ENCODE results near the gene LIN37. TPM values are rescaled to one million over a fixed set of nuclear protein-coding genes. Genes with fewer than 3 reads are reported as not detected.

Gene LIN37
- total RNA-seq, 1 donor from 2014 or later = 9.0 TPM

GRCh38 chr19:35727956-35728706 is 20.2 kb upstream of the LIN37 start:
- Mint-ChIP-seq H3K4me3 (ENCODE audit: unreplicated experiment) (peak overlapping the region; percentile 37), H3K27me3 (ENCODE audit: unreplicated experiment) (peaks cover 11% of the 10 kb centered on the region), H3K27ac (ENCODE audit: unreplicated experiment) (no peak overlapping the region), H3K4me1 (ENCODE audit: unreplicated experiment) (no peaks in the 10 kb centered on the region), H3K36me3 (ENCODE audit: low read depth, unreplicated experiment) (peaks cover 76% of the 10 kb centered on the region), H3K9me3 (ENCODE audit: unreplicated experiment) (no peaks in the 10 kb centered on the region)
- TF ChIP-seq, protein P1, sequence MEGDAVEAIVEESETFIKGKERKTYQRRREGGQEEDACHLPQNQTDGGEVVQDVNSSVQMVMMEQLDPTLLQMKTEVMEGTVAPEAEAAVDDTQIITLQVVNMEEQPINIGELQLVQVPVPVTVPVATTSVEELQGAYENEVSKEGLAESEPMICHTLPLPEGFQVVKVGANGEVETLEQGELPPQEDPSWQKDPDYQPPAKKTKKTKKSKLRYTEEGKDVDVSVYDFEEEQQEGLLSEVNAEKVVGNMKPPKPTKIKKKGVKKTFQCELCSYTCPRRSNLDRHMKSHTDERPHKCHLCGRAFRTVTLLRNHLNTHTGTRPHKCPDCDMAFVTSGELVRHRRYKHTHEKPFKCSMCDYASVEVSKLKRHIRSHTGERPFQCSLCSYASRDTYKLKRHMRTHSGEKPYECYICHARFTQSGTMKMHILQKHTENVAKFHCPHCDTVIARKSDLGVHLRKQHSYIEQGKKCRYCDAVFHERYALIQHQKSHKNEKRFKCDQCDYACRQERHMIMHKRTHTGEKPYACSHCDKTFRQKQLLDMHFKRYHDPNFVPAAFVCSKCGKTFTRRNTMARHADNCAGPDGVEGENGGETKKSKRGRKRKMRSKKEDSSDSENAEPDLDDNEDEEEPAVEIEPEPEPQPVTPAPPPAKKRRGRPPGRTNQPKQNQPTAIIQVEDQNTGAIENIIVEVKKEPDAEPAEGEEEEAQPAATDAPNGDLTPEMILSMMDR (IDR thresholded peaks at IDR 0.05; ENCODE audit: unreplicated experiment) = no peak
- DNase-seq (ENCODE audit: low spot score) = no peak

DNA sequence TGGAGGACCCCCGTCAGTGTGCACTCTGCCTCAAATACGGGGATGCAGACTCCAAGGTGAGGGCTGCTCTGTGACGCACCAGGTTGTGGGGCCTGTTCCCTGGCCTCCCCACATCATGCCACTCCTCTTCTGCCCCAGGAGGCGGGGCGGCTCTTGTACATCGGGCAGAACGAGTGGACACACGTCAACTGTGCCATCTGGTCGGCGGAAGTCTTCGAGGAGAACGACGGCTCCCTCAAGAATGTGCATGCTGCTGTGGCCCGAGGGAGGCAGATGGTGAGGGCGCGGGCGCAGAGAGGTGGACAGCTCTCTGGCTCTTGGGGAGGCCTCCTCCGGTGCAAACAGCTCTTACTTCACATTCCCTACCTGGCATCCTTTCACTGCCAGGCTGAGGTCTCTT is 19.4 kb upstream of the LIN37 start:
- peaks cover 70% of the 10 kb centered on the region for H3K36me3 Mint-ChIP-seq (ENCODE audit: low read depth, unreplicated experiment)
- H3K4me3 Mint-ChIP-seq (ENCODE audit: unreplicated experiment) = no peak overlapping the region
- H3K27ac Mint-ChIP-seq (ENCODE audit: unreplicated experiment) = no peak overlapping the region
- no peaks in the 10 kb centered on the region for H3K4me1 Mint-ChIP-seq (ENCODE audit: unreplicated experiment)
- DNase-seq (ENCODE audit: low spot score) = no peak
- TF ChIP-seq, protein P1 (IDR thresholded peaks at IDR 0.05; ENCODE audit: unreplicated experiment) = no peak
- peaks cover 13% of the 10 kb centered on the region for H3K27me3 Mint-ChIP-seq (ENCODE audit: unreplicated experiment)
- H3K9me3 Mint-ChIP-seq (ENCODE audit: unreplicated experiment) = no peaks in the 10 kb centered on the region

- H3K36me3 Mint-ChIP-seq (ENCODE audit: low read depth, unreplicated experiment) = peaks cover 71% of the 10 kb centered on the region
- no peaks in the 10 kb centered on the region for H3K4me1 Mint-ChIP-seq (ENCODE audit: unreplicated experiment)
- H3K4me3 Mint-ChIP-seq (ENCODE audit: unreplicated experiment) = peak overlapping the region; percentile 12
- TF ChIP-seq, protein P1 (IDR thresholded peaks at IDR 0.05; ENCODE audit: unreplicated experiment) = no peak
- DNase-seq (ENCODE audit: low spot score) = no peak
- H3K9me3 Mint-ChIP-seq (ENCODE audit: unreplicated experiment) = no peaks in the 10 kb centered on the region
- peaks cover 19% of the 10 kb centered on the region for H3K27me3 Mint-ChIP-seq (ENCODE audit: unreplicated experiment)
- H3K27ac Mint-ChIP-seq (ENCODE audit: unreplicated experiment) = no peak overlapping the region
These were observed 18.6 kb upstream of the LIN37 start for GRCh38 chr19:35729763-35730162.

DNA sequence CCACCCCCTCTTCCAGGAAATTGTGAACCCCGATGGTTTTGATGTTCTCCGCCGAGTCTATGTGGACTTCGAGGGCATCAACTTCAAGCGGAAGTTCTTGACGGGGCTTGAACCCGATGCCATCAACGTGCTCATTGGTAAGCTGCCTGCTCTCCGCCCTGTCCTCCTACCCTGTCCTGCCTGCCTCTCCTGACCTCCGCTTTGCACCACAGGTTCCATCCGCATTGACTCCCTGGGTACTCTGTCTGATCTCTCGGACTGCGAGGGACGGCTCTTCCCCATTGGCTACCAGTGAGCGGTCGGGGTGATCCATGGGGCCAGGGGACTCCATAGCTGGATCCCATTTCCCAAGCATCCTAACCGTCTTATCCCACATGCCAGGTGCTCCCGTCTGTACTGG is 18.1 kb upstream of the LIN37 start:
- Mint-ChIP-seq H3K4me3 (ENCODE audit: unreplicated experiment) (peak overlapping the region; percentile 38), H3K27ac (ENCODE audit: unreplicated experiment) (peak overlapping the region; percentile 9), H3K4me1 (ENCODE audit: unreplicated experiment) (no peaks in the 10 kb centered on the region), H3K36me3 (ENCODE audit: low read depth, unreplicated experiment) (peaks cover 69% of the 10 kb centered on the region), H3K9me3 (ENCODE audit: unreplicated experiment) (no peaks in the 10 kb centered on the region), H3K27me3 (ENCODE audit: unreplicated experiment) (peaks cover 21% of the 10 kb centered on the region)
- TF ChIP-seq, protein P1 (IDR thresholded peaks at IDR 0.05; ENCODE audit: unreplicated experiment) = no peak
- DNase-seq (ENCODE audit: low spot score) = no peak

DNA sequence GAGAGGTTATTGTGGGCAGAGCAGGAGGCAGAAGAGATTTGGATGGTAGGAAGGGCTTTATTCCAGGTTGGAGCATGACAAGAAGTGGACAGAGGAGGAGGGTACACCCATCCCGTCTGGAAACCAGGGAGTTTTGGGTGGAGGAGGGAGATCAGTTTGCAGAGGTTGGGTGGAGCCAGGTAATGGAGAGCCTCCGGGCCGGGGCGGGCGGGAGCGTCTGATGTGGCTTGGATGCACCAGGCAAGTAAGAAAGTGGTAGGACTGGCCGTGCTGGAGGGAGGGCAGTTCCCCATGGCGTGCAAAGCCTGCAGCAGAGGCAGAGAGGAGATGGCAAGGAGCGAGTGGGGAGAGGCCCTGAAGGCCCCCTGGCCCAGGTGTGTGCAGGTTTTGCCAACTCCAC is 17.0 kb upstream of the LIN37 start:
- Mint-ChIP-seq H3K27ac (ENCODE audit: unreplicated experiment) (no peak overlapping the region), H3K4me3 (ENCODE audit: unreplicated experiment) (peak overlapping the region; percentile 25), H3K27me3 (ENCODE audit: unreplicated experiment) (peaks cover 24% of the 10 kb centered on the region), H3K4me1 (ENCODE audit: unreplicated experiment) (no peaks in the 10 kb centered on the region), H3K36me3 (ENCODE audit: low read depth, unreplicated experiment) (peaks cover 68% of the 10 kb centered on the region), H3K9me3 (ENCODE audit: unreplicated experiment) (no peaks in the 10 kb centered on the region)
- TF ChIP-seq, protein P1 (IDR thresholded peaks at IDR 0.05; ENCODE audit: unreplicated experiment) = no peak
- no peak for DNase-seq (ENCODE audit: low spot score)
